HG03135 (cell line): Measurements from ENCODE around the gene MYOC.
"Not testable (repeated sequence)": the region's sequence is repeated elsewhere in the genome, so short reads cannot be mapped to it uniquely, and the experiment has no call there.

Experiments used
- ATAC-seq: cut with Tn5 transposase; IDR thresholded peaks from one replicate; pipeline ENCODE4 v1.9.1; 2021; ENCODE audit warnings: mild to moderate bottlenecking, moderate library complexity; ENCODE audit not compliant: unreplicated experiment

MYOC gene

DNA sequence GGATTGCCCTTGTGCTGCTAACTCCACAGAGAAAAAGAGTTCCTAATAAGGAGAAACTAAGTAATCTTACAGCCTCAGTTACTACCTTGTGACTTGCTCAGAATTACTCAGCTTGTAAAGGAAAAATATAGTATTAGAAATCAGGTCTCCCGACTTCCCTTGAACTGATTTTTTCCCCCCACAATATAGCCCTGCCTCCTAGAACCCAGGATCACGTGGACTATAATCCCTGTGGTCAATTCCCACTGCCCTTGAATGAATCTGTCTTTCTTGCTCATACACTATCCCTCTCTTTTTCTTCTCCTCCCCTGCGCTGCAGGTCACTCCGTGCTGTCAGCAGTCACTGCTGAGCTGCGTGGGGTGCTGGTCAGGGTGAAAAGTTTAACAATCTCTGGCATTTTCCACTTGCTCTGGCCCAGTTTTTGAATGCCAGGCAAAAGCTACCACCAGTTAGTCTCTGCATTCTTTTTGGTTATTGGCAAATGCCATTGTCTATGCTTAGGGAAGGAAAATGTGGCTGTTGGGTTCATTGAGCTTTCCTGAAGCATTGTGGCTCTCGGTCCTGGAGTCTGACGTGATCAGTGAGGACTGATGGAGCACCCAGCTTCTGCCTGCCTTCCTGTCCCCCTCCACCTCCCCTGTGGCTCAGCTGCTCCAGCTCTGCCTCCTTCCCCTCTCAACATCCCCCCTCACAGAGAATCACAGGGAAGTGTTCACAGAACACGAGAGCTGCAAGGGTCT lies 1.9 kb upstream of the MYOC start:
- no peak for ATAC-seq

DNA sequence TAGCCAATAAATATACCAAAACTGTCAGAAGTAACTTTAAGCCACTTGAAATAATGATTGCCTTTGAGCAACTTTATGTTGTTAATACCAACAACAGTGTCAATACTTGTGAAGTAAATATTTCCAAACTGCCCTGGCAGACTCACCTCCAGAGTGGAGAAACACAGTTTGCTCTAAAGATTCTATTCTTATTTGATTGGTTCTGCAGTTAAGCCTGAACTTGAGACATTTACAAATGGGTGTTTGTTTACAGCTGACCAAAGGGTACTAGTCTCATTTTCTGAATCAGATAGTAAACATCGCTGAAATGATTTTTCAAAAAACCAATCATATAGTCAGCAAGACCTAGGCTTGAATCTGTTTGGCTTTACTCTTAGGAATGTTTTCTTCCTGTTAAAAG lies 1.3 kb upstream of the MYOC start:
- ATAC-seq: no peak

DNA sequence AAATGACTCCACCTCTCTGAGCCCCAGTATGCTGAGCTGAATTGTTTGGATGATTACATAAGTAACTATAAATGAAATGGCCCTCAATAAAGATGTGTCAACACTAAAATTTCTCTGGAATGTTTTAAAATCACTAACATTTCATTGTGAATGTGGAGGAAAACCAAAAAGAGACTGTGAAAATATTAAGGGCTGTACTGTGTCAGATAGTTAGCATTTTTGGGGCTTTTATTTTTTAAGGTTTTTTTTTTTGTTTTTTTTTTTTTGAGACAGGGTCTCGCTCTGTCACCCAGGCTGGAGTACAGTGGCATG lies 6.3 kb downstream of the MYOC start:
- ATAC-seq: no peak

DNA sequence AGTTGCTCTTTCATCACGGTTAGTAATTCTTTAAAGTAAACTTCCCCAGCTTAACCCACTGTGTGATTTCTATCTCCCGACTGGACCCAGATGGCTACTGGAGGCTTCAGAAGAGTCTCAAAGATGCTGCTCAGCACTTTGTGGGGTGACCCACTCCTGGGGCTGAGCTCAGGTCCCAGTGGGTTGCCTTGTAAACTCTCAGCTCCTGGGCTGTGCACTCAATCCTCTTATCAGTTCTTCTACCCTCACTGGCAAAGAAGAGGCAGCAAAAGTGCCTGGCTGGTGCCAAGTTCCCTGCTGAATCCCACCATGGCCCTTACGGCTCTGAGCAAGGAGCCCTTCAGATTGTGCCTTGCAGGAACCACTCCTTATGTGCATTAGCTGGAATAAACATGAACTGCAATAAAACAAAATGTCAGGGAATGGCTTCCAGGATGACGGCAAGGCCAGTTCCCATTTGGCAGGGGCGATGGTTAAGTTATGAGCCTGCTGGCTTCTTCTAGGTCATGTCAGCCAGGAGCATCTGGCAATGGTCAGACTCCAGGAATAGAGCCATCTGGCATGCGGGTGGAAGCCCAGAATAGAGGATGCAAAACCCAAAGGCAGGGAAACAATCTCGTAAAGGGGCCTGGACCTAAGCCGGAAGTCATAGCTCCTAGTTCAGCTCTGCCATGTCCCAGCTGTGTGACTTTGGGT lies 6.8 kb downstream of the MYOC start:
- ATAC-seq: no peak

DNA sequence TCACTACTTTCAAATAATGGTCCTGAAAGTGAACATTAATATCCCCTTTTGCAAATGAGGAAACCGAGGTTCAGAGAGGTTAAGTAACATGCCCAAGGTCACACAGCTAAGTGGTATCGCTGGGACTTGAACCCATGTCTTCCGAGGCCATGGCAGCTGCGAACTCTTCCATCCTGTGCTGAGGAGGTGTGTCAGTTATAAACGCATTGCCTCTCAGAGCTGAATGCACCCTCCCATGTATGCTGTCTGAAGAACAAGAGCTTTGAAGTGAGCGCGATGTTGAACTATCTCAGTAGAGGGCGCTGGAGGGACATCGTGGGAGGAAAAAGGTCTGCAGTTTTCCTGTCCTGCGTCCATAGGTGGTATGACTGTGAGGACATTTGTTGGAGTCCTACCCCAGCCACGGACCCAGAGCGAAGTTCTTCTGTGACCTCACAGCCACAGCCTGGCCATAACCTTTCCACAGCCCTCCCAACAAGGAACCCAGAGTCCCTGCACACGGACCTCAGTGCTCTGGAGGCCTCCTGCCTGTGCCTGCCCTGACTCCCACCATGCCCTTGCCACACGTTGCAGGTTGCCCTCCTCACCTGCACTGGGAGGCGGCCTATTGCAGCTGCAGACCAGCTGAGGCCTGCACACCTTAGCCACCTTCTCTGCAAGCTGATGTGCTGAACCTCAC lies 7.5 kb downstream of the MYOC start:
- no peak for ATAC-seq

DNA sequence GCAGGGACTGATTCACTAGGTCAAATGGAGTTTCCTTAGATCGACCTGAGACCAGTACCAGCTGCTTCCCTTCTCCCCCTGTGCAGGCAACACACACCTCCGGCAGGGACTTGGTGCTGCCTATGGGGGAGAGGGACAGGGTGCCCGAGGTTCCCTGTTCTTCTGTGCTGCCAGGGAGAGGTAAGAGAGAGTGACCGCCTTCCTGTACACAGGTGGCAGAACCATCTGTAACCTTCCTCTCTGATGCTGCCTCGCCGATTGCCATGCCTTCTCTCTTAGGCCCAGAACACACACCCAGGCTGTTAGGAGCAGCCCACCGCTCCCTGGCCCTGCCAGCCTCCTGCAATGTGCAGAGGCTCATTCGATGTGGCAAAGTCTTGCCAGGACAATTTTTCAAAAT lies 9.3 kb downstream of the MYOC start:
- no peak for ATAC-seq

DNA sequence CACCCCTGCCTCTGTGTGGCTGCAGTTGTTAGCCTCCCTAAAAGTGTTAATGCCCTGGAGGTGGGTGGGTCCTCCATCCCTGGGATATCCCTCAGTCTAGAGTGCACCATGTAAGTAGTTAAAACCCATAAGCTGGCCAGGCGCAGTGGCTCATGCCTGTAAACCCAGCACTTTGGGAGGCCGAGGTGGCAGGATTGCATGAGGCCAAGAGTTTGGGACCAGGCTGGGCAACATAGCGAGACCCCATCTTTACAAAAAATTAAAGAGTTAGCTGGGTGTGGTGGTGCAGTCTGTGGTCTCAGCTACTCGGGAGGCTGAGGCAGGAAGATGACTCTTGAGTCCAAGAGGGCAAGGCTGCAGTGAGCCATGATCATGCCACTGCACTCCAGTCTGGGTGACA lies 10.3 kb downstream of the MYOC start:
- ATAC-seq: no peak

DNA sequence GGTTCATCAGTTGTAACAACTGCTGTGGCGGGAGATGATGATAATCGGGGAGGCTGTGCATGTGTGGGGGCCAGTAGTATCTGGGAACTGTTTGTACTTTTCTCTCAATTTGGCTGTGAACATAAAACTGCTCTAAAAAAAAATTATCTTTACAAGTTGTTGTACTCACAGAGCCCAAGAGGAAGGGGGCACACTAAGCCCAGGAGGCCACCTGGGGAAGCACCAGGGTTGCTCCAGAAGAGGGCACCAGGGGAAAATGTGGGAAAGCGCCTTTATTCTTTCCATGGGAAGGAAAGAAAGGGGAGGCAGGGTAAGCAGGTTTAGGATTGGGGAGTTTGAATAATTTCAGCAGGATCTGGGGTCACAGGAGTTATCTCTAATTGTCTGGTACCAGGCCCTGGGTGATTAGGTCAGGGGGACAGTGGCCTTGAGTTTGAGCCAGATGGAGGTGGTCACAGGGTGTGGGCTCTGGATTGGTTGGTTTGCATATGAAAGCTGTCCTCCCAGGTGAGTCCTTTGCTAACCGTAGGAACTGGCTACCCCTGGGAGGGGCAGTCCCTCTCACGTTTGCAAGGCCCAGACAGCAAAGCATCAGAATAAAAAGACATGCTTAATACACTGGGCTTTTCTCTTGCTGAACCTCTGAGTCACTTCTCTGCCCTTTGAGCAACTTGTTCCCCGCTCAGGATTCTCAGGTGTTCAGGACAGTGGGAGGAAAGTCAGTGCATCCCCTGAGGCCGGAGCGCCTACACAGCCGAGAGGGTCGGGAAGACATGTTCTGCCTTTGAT lies 11.2 kb downstream of the MYOC start:
- ATAC-seq: no peak

DNA sequence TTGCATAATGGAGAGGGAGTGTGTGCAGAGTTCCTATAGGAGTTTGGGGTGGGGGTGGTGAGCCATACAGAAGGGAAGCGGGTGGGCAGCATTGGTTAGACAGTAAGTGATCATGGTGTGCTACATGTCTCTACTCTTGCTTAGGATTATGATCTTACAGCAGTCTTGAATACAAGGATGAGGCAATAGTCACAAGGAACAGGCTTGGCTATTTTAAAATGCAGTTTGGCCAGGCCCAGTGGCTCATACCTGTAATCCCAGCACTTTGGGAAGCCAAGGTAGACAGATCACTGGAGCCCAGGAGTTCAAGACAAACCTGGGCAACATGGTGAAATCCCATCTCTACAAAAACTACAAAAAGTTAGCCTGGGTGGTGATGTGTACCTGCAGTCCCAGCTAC lies 12.3 kb downstream of the MYOC start:
- ATAC-seq: no peak

DNA sequence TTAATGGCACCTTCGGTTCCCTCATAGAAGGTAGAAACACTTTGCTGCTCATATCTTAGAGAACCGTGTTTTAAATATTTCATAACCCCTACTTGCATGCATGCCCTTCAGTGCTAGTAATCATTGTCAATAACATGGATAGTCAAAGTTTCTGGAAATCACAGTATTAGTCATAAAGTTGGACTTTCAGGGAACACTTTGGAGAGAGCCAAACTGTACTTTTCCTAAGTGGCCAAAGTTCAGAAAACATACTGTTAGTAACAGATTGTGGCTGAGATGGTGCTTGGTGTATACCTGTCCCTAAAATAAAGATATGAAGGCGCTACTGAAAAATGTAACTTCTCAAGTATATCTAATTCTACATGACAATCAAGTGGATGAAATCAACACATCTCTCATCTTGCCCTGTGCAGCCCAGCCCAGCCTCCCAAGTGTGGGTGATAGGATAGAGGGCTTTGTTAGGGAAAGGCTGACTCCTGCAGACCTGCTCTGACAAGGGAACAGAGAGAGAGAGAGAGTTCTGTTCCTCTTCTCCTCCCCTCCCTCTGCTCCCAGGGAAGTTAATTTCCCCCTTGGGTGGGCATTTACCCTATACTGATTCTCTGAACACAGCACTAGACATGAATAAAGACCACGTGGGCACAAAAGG lies 14.4 kb downstream of the MYOC start:
- no peak for ATAC-seq

DNA sequence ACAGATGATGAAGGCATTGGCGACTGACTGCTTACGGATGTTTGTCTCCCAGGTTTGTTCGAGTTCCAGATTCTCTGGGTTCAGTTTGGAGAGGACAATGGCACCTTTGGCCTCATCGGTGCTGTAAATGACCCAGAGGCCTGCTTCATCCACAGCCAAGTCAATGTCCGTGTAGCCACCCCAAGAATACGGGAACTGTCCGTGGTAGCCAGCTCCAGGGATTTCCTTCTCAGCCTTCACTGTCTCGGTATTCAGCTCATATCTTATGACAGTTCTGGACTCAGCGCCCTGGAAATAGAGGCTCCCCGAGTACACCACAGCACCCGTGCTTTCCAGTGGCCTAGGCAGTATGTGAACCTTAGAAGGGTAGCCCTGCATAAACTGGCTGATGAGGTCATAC lies 16.3 kb downstream of the MYOC start:
- ATAC-seq: no peak

DNA sequence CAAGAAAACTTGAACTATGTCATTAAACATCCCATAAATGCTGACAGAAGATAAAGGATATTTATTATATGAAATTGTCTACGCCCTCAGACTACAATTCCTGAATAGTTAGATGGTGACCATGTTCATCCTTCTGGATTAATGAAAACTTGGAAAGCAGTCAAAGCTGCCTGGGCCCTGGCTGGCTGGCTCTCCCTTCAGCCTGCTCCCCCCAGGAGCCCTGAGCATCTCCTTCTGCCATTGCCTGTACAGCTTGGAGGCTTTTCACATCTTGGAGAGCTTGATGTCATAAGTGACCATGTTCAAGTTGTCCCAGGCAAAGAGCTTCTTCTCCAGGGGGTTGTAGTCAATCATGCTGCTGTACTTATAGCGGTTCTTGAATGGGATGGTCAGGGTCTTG lies 16.8 kb downstream of the MYOC start:
- ATAC-seq: no peak

DNA sequence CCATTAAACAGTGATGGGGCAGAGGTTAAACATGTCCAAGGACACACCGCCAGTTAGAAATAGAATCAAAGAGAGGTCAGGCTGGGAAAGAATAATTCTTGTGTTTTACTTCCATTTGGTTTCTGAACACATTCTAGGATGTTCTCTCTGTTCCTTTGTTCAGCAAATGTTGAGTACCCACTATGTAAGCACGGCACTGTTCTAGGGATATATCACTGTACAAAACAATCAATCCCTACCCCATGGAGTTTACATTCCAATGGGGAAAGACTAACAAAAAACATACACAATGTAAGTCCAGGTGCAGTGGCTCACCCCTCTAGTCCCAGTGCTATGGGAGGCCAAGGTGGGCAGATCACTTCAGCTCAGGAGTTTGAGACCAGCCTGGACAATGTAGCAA lies 24.3 kb downstream of the MYOC start:
- no peak for ATAC-seq

DNA sequence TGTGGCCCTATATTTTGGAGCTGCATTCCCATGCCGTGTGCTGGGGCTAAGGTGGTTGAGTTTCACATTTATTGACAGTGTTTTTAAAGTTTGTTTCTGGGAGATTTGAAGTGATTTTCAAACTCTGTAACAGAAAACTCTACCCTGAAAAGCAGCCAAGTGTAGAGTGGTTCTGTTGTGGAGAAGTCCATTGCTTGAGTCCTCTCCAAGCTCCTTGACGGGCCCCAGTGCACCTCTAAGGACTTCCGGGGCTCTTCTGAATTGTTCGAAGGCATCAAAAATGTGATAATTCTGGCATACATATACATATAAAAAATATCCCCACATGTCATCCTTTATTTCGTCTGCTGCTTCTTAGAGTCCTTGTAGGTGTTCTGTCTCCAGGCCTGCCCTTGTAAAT lies 25.5 kb downstream of the MYOC start:
- no peak for ATAC-seq

DNA sequence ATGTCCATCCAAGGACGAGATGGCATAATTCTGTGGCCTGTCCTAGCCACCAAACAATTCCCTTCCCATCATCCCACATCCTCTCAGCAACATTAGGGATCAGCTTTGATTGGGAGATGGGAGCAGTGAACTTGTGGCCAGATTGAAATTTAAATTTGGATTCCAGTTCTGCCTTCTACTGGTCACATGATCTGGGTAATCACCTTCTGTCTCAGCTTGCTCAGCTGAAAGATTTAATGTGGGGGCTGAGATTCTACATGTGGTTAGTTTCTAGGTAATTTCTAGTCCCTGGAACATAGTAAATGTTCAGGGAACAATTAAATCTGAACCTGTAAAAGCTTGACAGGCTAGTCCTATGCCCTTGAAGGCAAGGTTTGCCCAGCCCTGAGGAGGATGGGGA lies 27.3 kb downstream of the MYOC start:
- ATAC-seq: no peak

DNA sequence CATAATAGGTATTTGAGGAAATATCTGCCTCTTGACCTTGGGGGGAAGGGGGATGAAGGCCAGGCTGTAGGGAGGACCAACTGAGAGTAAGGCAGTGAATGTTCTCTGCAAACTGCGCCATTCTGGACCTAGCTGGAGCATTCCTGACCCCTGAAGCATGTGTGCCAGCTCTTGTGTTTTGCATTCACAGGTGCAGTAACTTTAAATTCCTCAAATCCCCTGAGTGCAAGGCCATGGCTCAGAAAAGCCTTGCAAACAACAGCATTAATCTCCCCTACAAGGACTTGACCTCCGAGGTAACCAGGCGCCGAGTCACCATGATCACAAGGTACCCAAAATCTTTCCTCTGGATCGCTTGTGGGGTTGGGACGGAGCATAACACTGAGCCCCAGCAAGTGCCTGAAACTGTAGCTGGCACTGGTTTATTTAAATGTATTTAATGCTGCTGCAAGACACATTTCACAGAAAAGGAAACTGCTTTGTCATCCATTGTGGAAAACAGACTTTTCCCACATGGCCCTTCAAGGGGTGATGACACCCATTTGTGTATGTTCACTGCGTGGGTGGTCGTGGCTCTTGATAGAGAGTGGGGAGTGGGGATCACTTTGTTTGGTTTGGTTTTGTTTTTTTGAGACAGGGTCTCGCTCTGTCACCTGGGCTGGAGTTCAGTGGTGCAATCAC lies 28.7 kb downstream of the MYOC start:
- ATAC-seq: no peak

DNA sequence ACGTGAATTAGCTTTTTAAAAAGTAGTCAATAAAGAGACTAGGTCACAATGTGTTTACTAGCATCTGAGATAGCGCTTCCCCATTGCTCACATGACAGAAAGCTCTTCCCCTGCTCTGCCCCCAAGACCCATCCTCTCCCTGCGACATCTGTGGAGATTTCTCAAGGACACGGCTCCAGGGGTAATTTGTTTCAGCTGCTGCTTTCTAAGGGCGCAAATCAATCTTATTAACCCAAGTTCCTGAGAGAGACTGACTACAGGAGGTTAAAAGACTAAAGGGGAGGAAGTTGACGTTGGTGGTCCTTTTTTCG lies 30.4 kb downstream of the MYOC start, which contains the start of gene MYOCOS:
Gene MYOCOS (plus strand): TSS at position 92 of the 311 bp plus-strand sequence. CDS start 1,641 bp downstream, outside the sequence.
- no peak for ATAC-seq

DNA sequence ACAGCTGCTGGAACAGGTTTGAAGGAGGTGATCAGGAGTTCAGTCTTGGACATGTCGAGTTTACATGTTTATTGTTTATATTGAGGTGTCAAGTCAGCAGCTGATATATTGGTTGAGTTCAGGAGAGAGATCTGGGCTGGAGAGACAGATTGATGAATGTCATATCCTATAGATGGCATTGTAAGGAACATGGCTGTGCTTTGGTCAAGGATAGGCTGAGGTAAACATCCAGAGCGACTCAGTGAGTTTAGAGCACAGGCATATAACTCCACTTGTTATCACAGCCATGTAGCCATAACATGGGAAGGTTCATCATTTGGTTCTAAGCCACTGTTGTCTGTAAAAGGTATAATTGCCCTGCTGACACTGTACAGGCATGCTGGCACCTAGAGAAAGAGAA lies 35.9 kb downstream of the MYOC start:
- ATAC-seq: no peak

DNA sequence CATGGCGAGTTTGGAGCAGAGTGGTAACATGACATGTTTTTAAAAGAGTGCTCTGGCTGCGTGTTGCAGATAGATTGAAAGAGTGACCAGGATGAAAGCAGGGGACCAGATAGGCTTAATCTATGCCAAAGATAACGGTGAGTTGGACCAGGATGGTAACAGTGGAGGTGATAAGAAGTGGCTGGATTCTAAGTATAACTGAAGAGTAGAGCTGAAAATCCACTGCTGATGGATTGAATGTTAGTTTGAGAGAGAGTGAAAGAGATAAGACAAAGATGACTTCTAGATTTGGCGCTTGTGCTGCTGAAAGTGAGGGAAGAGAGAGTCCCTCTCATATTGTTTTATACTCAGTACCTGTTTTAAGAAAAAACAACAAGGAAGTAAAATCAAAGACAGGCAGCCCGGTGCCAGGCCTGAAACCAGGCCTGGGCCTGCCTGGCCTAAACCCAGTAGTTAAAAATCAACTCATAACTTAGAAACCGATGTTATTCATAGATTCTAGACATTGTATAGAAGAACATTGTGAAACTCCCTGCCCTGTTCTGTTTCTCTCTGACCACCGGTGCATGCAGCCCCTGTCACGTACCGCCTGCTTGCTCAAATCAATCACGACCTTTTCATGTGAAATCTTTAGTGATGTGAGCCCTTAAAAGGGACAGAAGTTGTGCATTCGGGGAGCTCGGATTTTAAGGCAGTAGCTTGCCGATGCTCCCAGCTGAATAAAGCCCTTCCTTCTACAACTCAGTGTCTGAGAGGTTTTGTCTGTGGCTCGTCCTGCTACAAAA lies 37.2 kb downstream of the MYOC start:
- not testable (repeated sequence) for ATAC-seq

DNA sequence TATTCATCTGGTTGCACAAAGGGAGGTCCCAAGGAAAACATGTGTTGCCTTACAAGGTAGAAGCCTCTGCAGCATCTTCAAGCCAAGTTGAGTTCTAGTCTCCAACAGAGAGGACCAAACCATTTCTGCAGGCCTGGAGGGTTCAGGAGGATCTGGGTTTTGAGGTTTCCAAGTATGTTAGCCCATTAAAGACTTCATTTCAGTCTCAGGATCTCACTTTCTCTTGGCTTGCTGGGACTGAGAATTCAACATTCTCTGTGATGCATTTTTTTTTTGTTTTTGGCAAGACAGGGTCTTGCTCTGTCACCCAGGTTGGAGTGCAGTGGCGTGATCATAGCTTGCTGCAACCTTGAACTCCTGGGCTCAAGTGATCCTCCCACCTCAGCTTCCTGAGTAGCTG lies 39.2 kb downstream of the MYOC start:
- ATAC-seq: no peak
